ENCODE results near the gene SKI. TPM values are rescaled to one million over a fixed set of nuclear protein-coding genes. Genes with fewer than 3 reads are reported as not detected.
A peak's percentile ranks its signal among the peaks of the same experiment; 100 is the strongest.

Gene SKI
- total RNA-seq, 1 experiment from 2014 or later = 89.5 TPM

DNA sequence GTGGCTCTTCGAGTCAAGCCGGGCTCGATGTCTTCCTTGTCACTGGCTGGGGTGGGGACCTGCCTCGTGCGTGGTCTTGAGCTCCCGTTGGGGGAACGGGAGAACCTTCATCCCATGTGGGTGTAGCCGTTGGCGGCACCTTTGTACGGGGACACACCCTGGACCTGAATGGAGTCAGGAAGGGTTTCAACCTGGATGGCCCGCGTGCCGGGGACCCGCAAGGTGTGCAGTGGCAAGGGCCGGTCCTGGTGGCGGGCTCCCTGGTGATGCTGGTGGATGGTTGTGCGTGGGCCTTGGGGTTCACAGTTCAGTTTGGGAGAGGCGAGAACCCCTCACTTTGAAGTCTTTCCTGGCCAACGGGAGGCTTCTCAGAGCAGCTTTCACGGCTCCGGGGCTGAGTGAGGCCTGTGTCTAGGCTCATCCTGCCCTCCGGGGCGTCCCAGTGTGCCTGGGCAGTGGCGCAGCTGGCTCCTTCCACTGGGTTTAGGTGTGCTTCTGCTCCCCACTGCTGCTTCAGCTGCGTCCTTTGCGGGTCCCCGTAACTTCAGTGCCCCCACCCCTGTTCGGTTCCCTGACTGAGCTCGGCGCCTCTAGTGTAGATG is 11.4 kb downstream of the SKI start:
- Histone ChIP-seq H2BK15ac (ENCODE audit: low read depth, low read length) (no peak overlapping the region), H3K4me1 (ENCODE audit: insufficient read depth, low read length) (no peaks in the 10 kb centered on the region; the same call in 1 of the 2 replicates), H3T11ph (ENCODE audit: low read length) (no peak overlapping the region), H3K18ac (ENCODE audit: insufficient read length, low read depth, low read length) (no peak overlapping the region), H3K79me1 (ENCODE audit: insufficient read depth, low read depth, low read length, poor library complexity, severe bottlenecking) (peaks cover 4% of the 10 kb centered on the region), H3K79me2 (ENCODE audit: insufficient read depth, low read length) (peaks cover 75% of the 10 kb centered on the region), H3K27ac (ENCODE audit: insufficient read length, low read depth, low read length) (no peak overlapping the region), H2AK5ac (ENCODE audit: insufficient read length, low read length) (no peak overlapping the region), H3K56ac (ENCODE audit: insufficient read length, low read depth, low read length) (no peak overlapping the region), H3K9ac (ENCODE audit: extremely low read depth, insufficient read length, low read length) (no peak overlapping the region), H4K91ac (ENCODE audit: insufficient read length, low read depth, low read length) (no peak overlapping the region), H2BK12ac (ENCODE audit: insufficient read length, low read depth, low read length) (no peak overlapping the region), H2BK5ac (ENCODE audit: insufficient read length, low read length) (no peak overlapping the region), H3K23ac (ENCODE audit: insufficient read length, low read depth, low read length) (no peak overlapping the region), H3K23me2 (ENCODE audit: insufficient read length, low read depth, low read length, poor library complexity, severe bottlenecking) (no peaks in the 10 kb centered on the region), H2AFZ (ENCODE audit: low read length) (no peak overlapping the region), H2BK20ac (ENCODE audit: low read depth, low read length, poor library complexity, severe bottlenecking) (no peak overlapping the region), H2BK120ac (ENCODE audit: low read depth, low read length, poor library complexity, severe bottlenecking) (no peak overlapping the region), H3K27me3 (ENCODE audit: insufficient read depth, low read length) (no peaks in the 10 kb centered on the region), H4K8ac (replicated peaks; ENCODE audit: insufficient read length, low read depth, low read length) (no peak overlapping the region), H4K20me1 (ENCODE audit: control insufficient read depth, insufficient read depth, insufficient read length) (peaks cover 3% of the 10 kb centered on the region), H3K4me2 (ENCODE audit: insufficient read depth, insufficient read length, low read length) (no peak overlapping the region), H3K4ac (ENCODE audit: low read depth, low read length) (no peak overlapping the region), H3K9me3 (ENCODE audit: control insufficient read depth, low read depth, low read length) (no peaks in the 10 kb centered on the region), H3K14ac (ENCODE audit: insufficient read depth, low read length) (no peak overlapping the region; the same call in 1 of the 2 replicates), H4K5ac (ENCODE audit: insufficient read length, low read depth, low read length) (no peak overlapping the region)
- peak overlapping the region; percentile 9 to 82 (median 64); a peak in 4 of 7 replicates for H3K27ac Mint-ChIP-seq
- H3K4me3 Mint-ChIP-seq = no peak overlapping the region; a peak in 1 of 5 replicates
- WGBS (ENCODE audit: extremely low coverage, insufficient read length, low lambda C conversion rate) = no CpG with 5 or more reads among the region's 30 CpGs
- peaks cover 40 to 46% of the 10 kb centered on the region in 2 experiments for H3K4me1 Mint-ChIP-seq
- peaks cover 13 to 31% (median 23%) of the 10 kb centered on the region in 3 experiments for H3K36me3 Mint-ChIP-seq (ENCODE audit: insufficient read depth in 1 of 3, low read depth in 3 of 3)
- H3K27me3 Mint-ChIP-seq (ENCODE audit: low read depth) = no peaks in the 10 kb centered on the region
- no peak for TF ChIP-seq CTCF (conservative IDR thresholded peaks at IDR 0.05)
- DNase-seq = peak; percentile 33
- H3K9me3 Mint-ChIP-seq = no peaks in the 10 kb centered on the region
